HG02798 (cell line): ENCODE results near the gene TMEM106B.

Source experiments
- ATAC-seq: cut with Tn5 transposase; IDR thresholded peaks from one replicate; pipeline ENCODE4 v1.9.1; 2021; ENCODE audit warnings: mild to moderate bottlenecking; ENCODE audit not compliant: unreplicated experiment, poor library complexity

The TMEM106B gene

DNA sequence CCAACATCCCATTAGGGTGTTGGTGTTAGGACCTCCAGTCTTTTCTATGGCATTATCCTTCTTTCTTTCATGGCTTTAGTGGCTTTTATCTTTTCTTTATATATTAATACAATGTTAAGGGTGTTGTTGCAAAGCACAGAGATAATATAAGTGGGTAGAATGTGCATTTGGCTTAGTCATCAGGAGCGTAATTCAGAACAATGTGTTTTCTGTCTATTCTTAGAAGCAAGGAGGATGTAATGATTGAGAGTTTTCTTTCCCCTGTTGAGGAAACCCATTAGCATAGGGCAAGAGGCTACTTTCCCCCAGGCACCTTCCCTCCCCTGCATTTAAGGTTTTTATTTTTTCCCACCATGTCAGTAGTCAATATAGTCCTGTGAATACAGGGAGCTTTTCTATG lies 79.7 kb downstream of the TMEM106B start:
- no peak for ATAC-seq

DNA sequence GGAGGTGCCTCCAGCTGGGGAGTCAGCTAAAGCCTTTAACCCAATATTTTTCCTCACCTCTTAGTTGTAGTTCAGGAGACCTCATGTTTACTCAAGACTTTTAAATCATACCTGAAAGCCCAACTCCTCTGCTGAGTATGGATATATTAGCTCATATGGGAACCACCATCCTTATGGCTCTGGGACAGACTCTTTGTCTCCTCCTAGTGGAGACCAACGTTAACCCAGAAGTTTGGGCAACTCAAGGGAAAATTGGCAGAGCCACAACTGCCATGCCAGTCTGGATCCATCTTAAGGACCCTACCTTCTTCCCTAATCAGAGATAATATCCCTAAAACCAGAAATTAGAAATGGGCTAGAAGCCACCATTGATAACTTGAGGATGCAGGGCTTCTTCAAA lies 80.8 kb downstream of the TMEM106B start:
- ATAC-seq = peak; percentile 42
